Measurements from ENCODE around the gene APCDD1. TPM values are rescaled to one million over a fixed set of nuclear protein-coding genes. Genes with fewer than 3 reads are reported as not detected.

Gene APCDD1
- total and polyA plus RNA-seq, 2 of the 8 experiments (the other 6 are each of a cell fraction or from before 2014, with no cell fraction given) = 2.6 to 3.6 TPM

- Histone ChIP-seq H2AK5ac (ENCODE audit: low read depth, low read length) (no peak overlapping the region), H2BK5ac (ENCODE audit: low read depth, low read length) (no peak overlapping the region), H3K9ac (replicated peaks in 1 of 4; ENCODE audit: extremely low read depth in 1 of 4, low read depth in 3 of 4, low read length in 3 of 4) (no peak overlapping the region), H2BK15ac (ENCODE audit: low read length) (no peak overlapping the region), H3K27me3 (replicated peaks in 1 of 4; ENCODE audit: control insufficient read depth in 3 of 4, extremely low read depth in 1 of 4, insufficient read depth in 3 of 4, low read length in 3 of 4) (no peaks in the 10 kb centered on the region), H3K23me2 (ENCODE audit: low read depth, low read length) (no peaks in the 10 kb centered on the region), H3K4ac (replicated peaks; ENCODE audit: insufficient read length, low read depth, low read length) (no peak overlapping the region), H3K56ac (replicated peaks; ENCODE audit: insufficient read length, low read depth, low read length) (no peak overlapping the region), H3K4me1 (replicated peaks in 1 of 4; ENCODE audit: control insufficient read depth in 3 of 4, insufficient read depth in 4 of 4, low read length in 3 of 4) (no peaks in the 10 kb centered on the region), H3K4me2 (ENCODE audit: insufficient read depth in 1 of 2, low read depth in 2 of 2, low read length in 2 of 2) (no peak overlapping the region), H3K27ac (ENCODE audit: low read depth, low read length) (no peak overlapping the region), H4K8ac (ENCODE audit: extremely low read depth, insufficient read depth, low read length) (no peak overlapping the region), H4K91ac (replicated peaks; ENCODE audit: insufficient read length, low read length) (no peak overlapping the region), H3K9me3 (ENCODE audit: insufficient read depth in 2 of 2, low read depth in 1 of 2, low read length in 1 of 2) (no peaks in the 10 kb centered on the region; a peak in 1 of 4 replicates), H4K5ac (ENCODE audit: insufficient read length, low read depth, low read length) (no peak overlapping the region), H2AFZ (ENCODE audit: low read length) (no peak overlapping the region), H3K79me2 (ENCODE audit: control insufficient read depth in 1 of 2, insufficient read depth in 2 of 2, low read length in 2 of 2) (no peaks in the 10 kb centered on the region), H3K79me1 (ENCODE audit: low read depth, low read length) (no peaks in the 10 kb centered on the region), H3K18ac (ENCODE audit: extremely low read depth, low read length) (no peak overlapping the region), H3K4me3 (ENCODE audit: extremely low read depth in 1 of 4, insufficient read depth in 2 of 4, low read depth in 3 of 4, low read length in 4 of 4) (no peak overlapping the region), H2BK20ac (ENCODE audit: low read length) (no peak overlapping the region), H4K20me1 (replicated peaks in 1 of 2; ENCODE audit: control insufficient read depth in 1 of 2, insufficient read depth in 2 of 2, low read length in 2 of 2) (peaks cover 0 to 2% of the 10 kb centered on the region in 2 experiments), H3K14ac (ENCODE audit: insufficient read length) (no peak overlapping the region), H3K23ac (ENCODE audit: insufficient read length) (no peak overlapping the region), H2BK120ac (replicated peaks; ENCODE audit: low read depth, low read length) (no peak overlapping the region), H2BK12ac (ENCODE audit: low read depth, low read length) (no peak overlapping the region), H3K36me3 (ENCODE audit: control insufficient read depth in 2 of 4, insufficient read depth in 4 of 4, low read length in 3 of 4) (no peaks in the 10 kb centered on the region)
- CTCF ChIA-PET (ENCODE audit: partially characterized antibody) = no interaction called here
- POLR2A ChIA-PET (ENCODE audit: partially characterized antibody) = no interaction called here
- WGBS, 2 experiments (ENCODE audit: extremely low coverage in 1 of 2, insufficient coverage in 1 of 2, insufficient read length in 1 of 2, insufficient replicate concordance in 2 of 2, low coverage in 1 of 2, low lambda C conversion rate in 2 of 2, missing lambda C conversion rate in 1 of 2) = 83% methylated on average over 5 of the region's 5 CpGs; no CpG with 5 or more reads in 1 of the 2 experiments
- FAIRE-seq (no peak), DNase-seq (ENCODE audit: low read depth in 1 of 2, low spot score in 2 of 2) (no peak)
- TF ChIP-seq TAF1 (IDR thresholded peaks at IDR 0.05; ENCODE audit: low read depth, low read length) (no peak), BACH1 (IDR thresholded peaks at IDR 0.05; ENCODE audit: low read length) (no peak), CTCF (IDR thresholded peaks at IDR 0.05; ENCODE audit: control extremely low read depth in 1 of 3, insufficient read depth in 1 of 3, low read depth in 1 of 3, low read length in 3 of 3) (no peak), TAF7 (optimal IDR thresholded peaks at IDR 0.05; ENCODE audit: borderline replicate concordance, low read depth, low read length) (no peak), POLR2AphosphoS5 (IDR thresholded peaks at IDR 0.05; ENCODE audit: low read depth, low read length) (no peak), CBX8 (IDR thresholded peaks at IDR 0.05; ENCODE audit: borderline replicate concordance, low read depth, low read length) (no peak), TBP (IDR thresholded peaks at IDR 0.05; ENCODE audit: low read depth, low read length) (no peak), HDAC6 (IDR thresholded peaks at IDR 0.05; ENCODE audit: low read depth, low read length) (no peak), MAFK (IDR thresholded peaks at IDR 0.05; ENCODE audit: low read depth, low read length) (no peak), RBBP5 (IDR thresholded peaks at IDR 0.05; ENCODE audit: borderline replicate concordance, low read depth, low read length) (no peak), FOSL1 (IDR thresholded peaks at IDR 0.05; ENCODE audit: insufficient read depth, low read depth, low read length) (no peak), GTF2F1 (IDR thresholded peaks at IDR 0.05; ENCODE audit: borderline replicate concordance, low read depth, low read length) (no peak), RXRA (IDR thresholded peaks at IDR 0.05; ENCODE audit: insufficient read depth, low read depth, low read length) (no peak)
These were observed 32.6 kb upstream of the APCDD1 start for GRCh38 chr18:10421859-10422258.

Measured in H1 (cell line).